ENCODE measurements around the gene SNAPC5. TPM values are rescaled to one million over a fixed set of nuclear protein-coding genes. Genes with fewer than 3 reads are reported as not detected.
A peak's percentile ranks its signal among the peaks of the same experiment; 100 is the strongest.

SNAPC5 gene
- total RNA-seq, 1 donor from 2014 or later, result 12.7 TPM

- Mint-ChIP-seq H3K9me3 (ENCODE audit: unreplicated experiment) (no peaks in the 10 kb centered on the region), H3K4me1 (ENCODE audit: low read depth, unreplicated experiment) (no peaks in the 10 kb centered on the region), H3K36me3 (ENCODE audit: low read depth, unreplicated experiment) (peaks cover 2% of the 10 kb centered on the region), H3K4me3 (ENCODE audit: unreplicated experiment) (no peak overlapping the region), H3K27me3 (ENCODE audit: low read depth, unreplicated experiment) (no peaks in the 10 kb centered on the region), H3K27ac (ENCODE audit: unreplicated experiment) (no peak overlapping the region)
- no peak overlapping the region for H3K9ac ChIP-seq (ENCODE audit: low read length)
- H3K27me3 ChIP-seq (ENCODE audit: insufficient read depth, low read length), result no peaks in the 10 kb centered on the region
- no peak for TF ChIP-seq EZH2 (IDR thresholded peaks at IDR 0.05; ENCODE audit: insufficient read depth, low read length)
- no peak for TF ChIP-seq CTCF (IDR thresholded peaks at IDR 0.05; ENCODE audit: insufficient read depth, low read depth, low read length)
- no peak overlapping the region for H2AFZ ChIP-seq (ENCODE audit: low read depth, low read length)
- H3K36me3 ChIP-seq (ENCODE audit: insufficient read depth, low read length), result peaks cover 11% of the 10 kb centered on the region
- no peak overlapping the region for H3K27ac ChIP-seq (ENCODE audit: low read depth, low read length)
- DNase-seq (ENCODE audit: low read depth) (no peak), FAIRE-seq (no peak)
- H3K4me2 ChIP-seq (ENCODE audit: low read length), result no peak overlapping the region
- no peak overlapping the region for H3K4me3 ChIP-seq (ENCODE audit: insufficient read depth, low read depth, low read length)
- H3K9me3 ChIP-seq (ENCODE audit: insufficient read depth, low read depth, low read length), result no peaks in the 10 kb centered on the region
- H3K4me1 ChIP-seq (ENCODE audit: insufficient read depth, low read length), result no peaks in the 10 kb centered on the region
- H3K79me2 ChIP-seq (ENCODE audit: insufficient read depth, low read length), result no peaks in the 10 kb centered on the region
- no peaks in the 10 kb centered on the region for H4K20me1 ChIP-seq (ENCODE audit: insufficient read depth, low read length)
Observed at GRCh38 chr15:66523926-66524325, 26.4 kb upstream of the SNAPC5 start.

- H3K9me3 ChIP-seq (ENCODE audit: insufficient read depth, low read depth, low read length), result no peaks in the 10 kb centered on the region
- no peaks in the 10 kb centered on the region for H3K79me2 ChIP-seq (ENCODE audit: insufficient read depth, low read length)
- no peak overlapping the region for H3K4me3 Mint-ChIP-seq (ENCODE audit: unreplicated experiment)
- DNase-seq (ENCODE audit: low read depth) (no peak), FAIRE-seq (no peak)
- no peak for TF ChIP-seq CTCF (IDR thresholded peaks at IDR 0.05; ENCODE audit: insufficient read depth, low read depth, low read length)
- TF ChIP-seq EZH2 (IDR thresholded peaks at IDR 0.05; ENCODE audit: insufficient read depth, low read length), result no peak
- no peak overlapping the region for H3K27ac Mint-ChIP-seq (ENCODE audit: unreplicated experiment)
- H3K27me3 Mint-ChIP-seq (ENCODE audit: low read depth, unreplicated experiment), result no peaks in the 10 kb centered on the region
- H3K4me3 ChIP-seq (ENCODE audit: insufficient read depth, low read depth, low read length), result no peak overlapping the region
- H4K20me1 ChIP-seq (ENCODE audit: insufficient read depth, low read length), result no peaks in the 10 kb centered on the region
- H3K4me2 ChIP-seq (ENCODE audit: low read length), result peak overlapping the region; percentile 39
- no peaks in the 10 kb centered on the region for H3K9me3 Mint-ChIP-seq (ENCODE audit: unreplicated experiment)
- no peaks in the 10 kb centered on the region for H3K27me3 ChIP-seq (ENCODE audit: insufficient read depth, low read length)
- H3K4me1 Mint-ChIP-seq (ENCODE audit: low read depth, unreplicated experiment), result peaks cover 6% of the 10 kb centered on the region
- H3K27ac ChIP-seq (ENCODE audit: low read depth, low read length), result no peak overlapping the region
- H2AFZ ChIP-seq (ENCODE audit: low read depth, low read length), result no peak overlapping the region
- H3K36me3 Mint-ChIP-seq (ENCODE audit: low read depth, unreplicated experiment), result no peaks in the 10 kb centered on the region
- no peak overlapping the region for H3K9ac ChIP-seq (ENCODE audit: low read length)
- peaks cover 11% of the 10 kb centered on the region for H3K36me3 ChIP-seq (ENCODE audit: insufficient read depth, low read length)
- peaks cover 9% of the 10 kb centered on the region for H3K4me1 ChIP-seq (ENCODE audit: insufficient read depth, low read length)
Observed at GRCh38 chr15:66515901-66516322, 18.4 kb upstream of the SNAPC5 start.

- H3K27me3 Mint-ChIP-seq (ENCODE audit: low read depth, unreplicated experiment), result no peaks in the 10 kb centered on the region
- Histone ChIP-seq H2AFZ (ENCODE audit: low read depth, low read length) (no peak overlapping the region), H3K27me3 (ENCODE audit: insufficient read depth, low read length) (no peaks in the 10 kb centered on the region), H3K36me3 (ENCODE audit: insufficient read depth, low read length) (peaks cover 15% of the 10 kb centered on the region), H3K9me3 (ENCODE audit: insufficient read depth, low read depth, low read length) (no peaks in the 10 kb centered on the region), H4K20me1 (ENCODE audit: insufficient read depth, low read length) (no peaks in the 10 kb centered on the region), H3K9ac (ENCODE audit: low read length) (no peak overlapping the region), H3K4me1 (ENCODE audit: insufficient read depth, low read length) (peaks cover 9% of the 10 kb centered on the region), H3K27ac (ENCODE audit: low read depth, low read length) (no peak overlapping the region), H3K4me3 (ENCODE audit: insufficient read depth, low read depth, low read length) (no peak overlapping the region), H3K4me2 (ENCODE audit: low read length) (no peak overlapping the region), H3K79me2 (ENCODE audit: insufficient read depth, low read length) (no peaks in the 10 kb centered on the region)
- H3K36me3 Mint-ChIP-seq (ENCODE audit: low read depth, unreplicated experiment), result no peaks in the 10 kb centered on the region
- FAIRE-seq, result no peak
- no peak for DNase-seq (ENCODE audit: low read depth)
- H3K27ac Mint-ChIP-seq (ENCODE audit: unreplicated experiment), result no peak overlapping the region
- no peak for TF ChIP-seq CTCF (IDR thresholded peaks at IDR 0.05; ENCODE audit: insufficient read depth, low read depth, low read length)
- no peak for TF ChIP-seq EZH2 (IDR thresholded peaks at IDR 0.05; ENCODE audit: insufficient read depth, low read length)
- H3K4me3 Mint-ChIP-seq (ENCODE audit: unreplicated experiment), result no peak overlapping the region
- no peaks in the 10 kb centered on the region for H3K9me3 Mint-ChIP-seq (ENCODE audit: unreplicated experiment)
- H3K4me1 Mint-ChIP-seq (ENCODE audit: low read depth, unreplicated experiment), result peaks cover 6% of the 10 kb centered on the region
Observed at GRCh38 chr15:66514586-66514985, 17.0 kb upstream of the SNAPC5 start.
